NCI-H187 treated with DMSO at 0.1 percent for 48 hours (cell line): ENCODE measurements around the gene ENTPD1.
"Not testable (repeated sequence)": the region's sequence is repeated elsewhere in the genome, so short reads cannot be mapped to it uniquely, and the experiment has no call there.

Experiments
- DNase-seq: peaks from one replicate; lab custom pipeline; 2025; lab: John Stamatoyannopoulos, UW

The ENTPD1 gene

DNA sequence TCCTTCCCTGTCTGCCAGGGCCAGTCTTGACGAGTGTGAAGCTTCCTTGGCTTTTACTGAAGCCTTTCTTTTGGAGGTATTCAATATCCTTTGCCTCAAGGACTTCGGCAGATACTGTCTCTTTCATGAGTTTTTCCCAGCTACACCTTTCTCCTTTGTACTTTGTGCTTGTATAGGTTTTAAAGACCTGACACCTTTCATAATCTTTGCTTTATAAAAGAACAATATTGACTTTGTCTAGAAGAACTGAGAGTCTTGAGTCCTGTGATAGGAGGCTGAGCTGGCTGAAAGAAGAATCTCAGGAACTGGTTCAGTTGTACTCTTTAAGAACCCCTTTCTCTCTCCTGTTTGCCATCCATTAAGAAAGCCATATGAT, 110.5 kb downstream of the ENTPD1 start:
- DNase-seq: no peak

DNA sequence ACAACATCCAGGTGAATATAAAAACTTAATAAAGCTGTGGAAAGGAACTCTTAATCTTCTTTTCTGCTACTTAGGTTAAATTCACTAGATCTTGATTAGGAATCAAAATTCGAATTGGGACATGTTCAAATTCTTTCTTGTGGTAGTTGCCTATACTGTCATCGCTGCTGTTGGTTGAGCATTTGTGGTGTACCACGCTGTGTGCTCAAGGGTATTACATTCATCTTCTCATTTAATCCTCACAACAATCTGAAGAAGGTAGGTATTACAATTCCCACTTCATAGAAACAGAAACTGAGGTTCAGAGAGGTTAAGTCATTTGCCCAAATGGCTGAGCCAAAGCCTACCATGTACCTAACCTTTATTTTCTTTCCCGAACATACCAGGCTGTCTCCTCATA, 111.9 kb downstream of the ENTPD1 start:
- DNase-seq: no peak

DNA sequence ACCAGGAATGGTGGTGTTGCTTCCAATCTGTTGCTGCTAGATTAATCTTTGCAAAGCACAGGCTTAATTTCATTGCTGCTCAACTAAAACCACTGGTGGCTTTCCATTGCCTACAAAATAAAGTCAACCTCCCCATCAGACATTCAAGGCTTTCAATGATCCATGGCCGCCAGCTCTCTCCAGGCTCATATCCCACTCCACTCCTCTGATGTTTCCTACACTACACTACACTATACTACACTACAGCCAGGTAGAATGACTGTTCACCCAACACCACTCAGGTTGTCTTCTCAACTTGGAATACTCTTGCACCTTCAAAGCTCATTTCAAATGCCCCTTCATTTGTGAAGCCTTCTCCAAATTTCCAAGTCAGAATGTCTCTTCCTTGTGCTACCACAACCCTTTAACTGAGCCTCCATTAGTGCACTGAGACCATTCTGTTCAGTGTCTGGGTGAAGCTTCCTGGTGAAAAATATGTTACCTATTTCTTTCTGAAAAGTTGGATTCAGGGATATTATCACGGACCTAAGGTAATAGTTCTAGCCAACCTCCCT, 116.3 kb downstream of the ENTPD1 start:
- DNase-seq: no peak

DNA sequence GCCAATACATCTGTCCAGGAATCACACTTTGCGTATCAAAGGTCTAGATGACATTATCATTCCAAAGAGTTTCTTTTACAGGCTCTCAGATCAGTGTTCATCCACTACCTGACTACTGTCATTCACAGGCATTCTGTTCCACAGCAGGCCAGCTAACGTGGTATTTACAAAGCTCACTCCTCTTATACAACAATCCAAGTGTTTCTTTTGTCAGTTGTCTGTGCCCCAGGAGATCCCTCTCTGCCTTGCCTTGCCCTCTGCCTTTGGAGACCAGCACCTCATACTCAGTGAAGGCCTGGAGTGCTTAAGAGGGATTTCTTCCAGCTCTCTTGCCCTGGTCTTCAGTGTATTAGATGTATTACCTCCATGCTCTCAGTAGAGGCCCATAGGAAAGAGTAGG, 117.2 kb downstream of the ENTPD1 start:
- DNase-seq: no peak

DNA sequence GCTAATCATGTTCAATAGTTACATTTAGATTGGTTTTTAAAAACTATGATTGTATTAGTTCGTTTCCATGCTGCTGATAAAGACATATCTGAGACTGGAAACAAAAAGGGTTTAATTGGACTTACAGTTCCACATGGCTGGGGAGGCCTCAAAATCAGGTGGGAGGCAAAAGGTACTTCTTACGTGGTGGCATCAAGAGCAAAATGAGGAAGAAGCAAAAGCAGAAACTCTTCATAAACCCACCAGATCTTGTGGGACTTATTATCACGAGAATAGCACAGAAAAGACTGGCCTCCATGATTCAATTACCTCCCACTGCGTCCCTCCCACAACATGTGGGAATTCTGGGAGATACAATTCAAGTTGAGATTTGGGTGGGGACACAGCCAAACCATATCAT, 117.7 kb downstream of the ENTPD1 start:
- no peak for DNase-seq

DNA sequence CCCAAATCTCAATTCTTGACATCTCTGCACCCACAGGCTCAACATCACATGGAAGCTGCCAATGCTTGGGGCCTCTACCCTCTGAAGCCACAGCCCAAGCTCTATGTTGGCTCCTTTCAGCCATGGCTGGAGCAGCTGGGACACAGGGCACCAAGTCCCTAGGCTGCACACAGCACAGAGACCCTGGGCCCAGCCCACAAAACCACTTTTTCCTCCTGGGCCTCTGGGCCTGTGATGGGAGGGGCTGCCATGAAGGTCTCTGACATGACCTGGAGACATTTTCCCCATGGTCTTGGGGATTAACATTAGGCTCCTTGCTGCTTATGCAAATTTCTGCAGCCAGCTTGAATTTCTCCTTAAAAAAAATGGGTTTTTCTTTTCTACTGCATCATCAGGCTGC, 118.8 kb downstream of the ENTPD1 start:
- DNase-seq: not testable (repeated sequence)

DNA sequence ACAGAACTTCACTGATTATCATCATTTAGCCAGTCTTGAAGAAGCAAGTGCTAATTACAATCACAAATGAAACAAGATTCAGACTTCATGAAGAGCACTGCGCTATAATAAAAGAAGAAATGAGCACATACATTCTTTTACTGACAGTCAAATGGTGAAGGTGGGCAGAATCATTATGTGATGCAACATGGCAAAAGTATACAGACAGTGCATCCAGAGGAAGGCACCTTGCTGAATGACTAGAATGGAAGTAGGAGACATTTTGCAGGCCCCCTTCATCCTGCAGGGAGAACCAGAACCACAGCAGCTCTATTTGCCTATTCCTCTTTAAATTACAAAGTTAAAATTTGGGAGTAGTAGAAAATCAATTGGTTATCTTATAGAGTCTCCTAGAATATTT, 120.8 kb downstream of the ENTPD1 start:
- DNase-seq: no peak

DNA sequence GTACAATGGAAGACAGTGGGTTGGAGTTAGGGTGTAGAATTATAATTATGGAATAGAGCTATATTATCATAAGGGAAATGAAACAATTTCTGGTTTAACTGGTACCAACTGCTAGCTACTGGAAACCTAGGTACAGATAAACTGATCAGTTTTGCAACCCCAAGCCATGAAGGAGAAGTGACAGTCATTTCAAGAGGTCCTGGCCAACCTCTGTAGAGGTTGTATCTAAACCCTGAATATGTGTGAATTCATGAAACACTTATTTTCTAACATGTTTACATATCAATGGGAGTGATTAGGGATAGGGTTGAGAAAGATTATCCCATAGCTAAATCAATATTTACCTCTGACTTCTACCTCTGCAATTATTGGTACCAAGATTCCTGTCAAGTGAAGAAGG, 121.9 kb downstream of the ENTPD1 start:
- no peak for DNase-seq

DNA sequence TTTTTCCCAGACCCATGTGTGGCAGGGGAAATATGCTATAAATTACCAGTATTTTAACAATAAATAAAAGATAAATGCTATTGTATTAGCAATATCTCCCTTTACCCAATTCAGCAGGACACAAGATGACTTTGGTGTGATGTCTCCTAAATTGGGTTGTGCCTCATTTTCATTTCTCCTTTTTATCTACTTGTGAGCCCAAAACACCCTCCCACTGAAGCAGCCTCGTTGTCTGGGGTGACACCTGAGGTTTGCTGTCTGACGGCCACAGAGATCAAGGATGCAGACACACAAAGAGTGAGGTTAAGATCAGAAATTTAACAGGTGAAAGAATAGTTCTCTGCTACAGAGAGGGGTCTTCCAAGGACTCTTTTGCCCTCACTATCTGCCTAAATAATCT, 124.7 kb downstream of the ENTPD1 start:
- no peak for DNase-seq

DNA sequence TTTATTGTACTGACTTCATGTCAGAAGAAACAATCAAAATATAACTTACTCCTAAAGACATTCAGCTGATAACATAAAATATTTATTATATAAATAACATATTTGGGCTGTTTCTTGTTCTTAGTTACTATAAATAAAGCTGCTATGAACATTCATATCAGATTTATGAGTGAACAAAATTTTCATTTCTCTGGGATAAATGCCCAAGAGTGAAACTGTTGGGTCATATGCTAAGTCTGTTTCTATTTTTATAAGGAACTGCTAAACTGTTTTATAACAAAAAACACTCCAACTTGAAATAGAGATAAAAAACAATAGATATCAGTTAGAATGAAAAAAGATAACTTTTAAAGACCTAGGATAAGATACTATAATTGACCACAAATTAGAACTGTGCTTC, 125.4 kb downstream of the ENTPD1 start:
- DNase-seq: no peak

DNA sequence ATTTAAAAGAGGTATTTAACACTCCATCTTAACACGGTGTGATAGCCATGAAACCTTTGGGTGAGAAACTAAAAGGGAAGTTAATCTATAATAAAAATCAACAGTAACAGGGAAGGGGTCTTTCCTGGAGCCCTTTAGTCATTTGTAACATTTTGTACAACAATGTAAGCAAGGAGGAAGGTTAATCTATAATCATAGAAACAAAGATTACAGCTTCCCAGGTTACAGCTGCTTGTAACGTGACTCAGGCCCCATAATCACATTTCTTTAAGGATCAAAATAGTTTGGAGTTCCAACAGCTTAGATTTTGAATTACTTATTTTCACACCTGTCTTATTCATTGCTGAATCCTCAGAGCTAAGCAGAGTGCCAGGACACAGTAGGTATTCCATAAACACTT, 133.9 kb downstream of the ENTPD1 start:
- no peak for DNase-seq

DNA sequence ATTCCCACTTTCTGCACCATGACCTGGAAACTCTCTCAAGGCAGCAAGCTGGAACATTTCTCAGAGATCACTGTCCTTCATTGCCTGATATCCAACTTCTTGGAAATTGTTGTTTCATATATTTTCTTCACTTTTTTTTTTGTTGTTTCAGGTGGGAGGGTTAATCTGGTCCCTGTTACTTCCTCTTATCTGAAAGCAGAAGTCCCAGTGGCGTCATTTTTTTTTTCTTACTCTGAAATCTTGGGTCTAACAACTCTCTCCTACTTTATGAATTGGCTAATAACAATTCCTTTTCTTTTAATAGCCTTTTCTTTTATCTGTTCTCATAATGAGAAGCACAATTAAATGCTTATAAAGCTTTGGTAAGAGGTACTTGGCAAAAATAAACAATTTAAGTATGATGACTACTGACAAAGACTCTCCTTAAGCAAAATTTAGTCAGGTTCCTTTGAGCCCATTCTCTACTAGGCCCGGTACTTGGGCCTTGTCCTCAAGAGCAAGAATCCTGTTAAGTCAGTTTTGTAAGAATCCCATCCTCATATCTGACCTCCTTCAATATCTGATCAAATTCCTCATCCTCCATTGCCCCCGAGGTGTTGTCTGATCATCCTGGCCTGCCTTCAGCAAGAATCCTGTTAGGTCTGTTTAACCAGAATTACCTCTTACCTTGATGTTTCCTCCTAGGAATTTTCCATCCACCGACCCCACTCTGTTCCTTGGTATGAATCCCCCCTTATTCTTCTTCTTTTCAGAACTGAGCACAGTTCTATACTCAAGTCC, 140.3 kb downstream of the ENTPD1 start:
- no peak for DNase-seq

DNA sequence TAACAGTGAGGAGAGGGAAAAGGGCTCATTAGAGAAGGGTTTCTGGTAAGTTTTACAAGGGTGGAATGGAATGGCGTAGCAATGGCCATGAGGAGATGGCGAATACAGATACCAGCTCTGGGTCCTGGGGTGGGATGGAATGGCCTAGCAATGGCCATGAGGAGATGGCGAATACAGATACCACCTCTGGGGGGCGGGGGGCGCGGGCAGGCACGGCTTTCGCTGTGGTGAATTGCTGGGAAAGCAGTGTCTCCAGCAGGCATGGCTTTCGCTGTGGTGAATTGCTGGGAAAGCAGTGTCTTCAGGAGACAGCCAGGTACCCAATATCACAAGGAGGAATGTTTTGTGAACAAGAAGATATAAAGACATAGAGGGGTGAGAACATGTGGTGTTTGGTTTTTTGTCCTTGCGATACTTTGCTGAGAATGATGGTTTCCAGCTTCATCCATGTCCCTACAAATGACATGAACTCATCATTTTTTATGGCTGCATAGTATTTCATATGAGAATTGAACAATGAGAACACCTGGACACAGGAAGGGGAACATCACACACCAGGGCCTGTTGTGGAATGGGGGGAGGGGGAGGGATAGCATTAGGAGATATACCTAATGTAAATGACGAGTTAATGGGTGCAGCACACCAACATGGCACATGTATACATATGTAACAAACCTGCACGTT, 150.1 kb downstream of the ENTPD1 start:
- not testable (repeated sequence) for DNase-seq

DNA sequence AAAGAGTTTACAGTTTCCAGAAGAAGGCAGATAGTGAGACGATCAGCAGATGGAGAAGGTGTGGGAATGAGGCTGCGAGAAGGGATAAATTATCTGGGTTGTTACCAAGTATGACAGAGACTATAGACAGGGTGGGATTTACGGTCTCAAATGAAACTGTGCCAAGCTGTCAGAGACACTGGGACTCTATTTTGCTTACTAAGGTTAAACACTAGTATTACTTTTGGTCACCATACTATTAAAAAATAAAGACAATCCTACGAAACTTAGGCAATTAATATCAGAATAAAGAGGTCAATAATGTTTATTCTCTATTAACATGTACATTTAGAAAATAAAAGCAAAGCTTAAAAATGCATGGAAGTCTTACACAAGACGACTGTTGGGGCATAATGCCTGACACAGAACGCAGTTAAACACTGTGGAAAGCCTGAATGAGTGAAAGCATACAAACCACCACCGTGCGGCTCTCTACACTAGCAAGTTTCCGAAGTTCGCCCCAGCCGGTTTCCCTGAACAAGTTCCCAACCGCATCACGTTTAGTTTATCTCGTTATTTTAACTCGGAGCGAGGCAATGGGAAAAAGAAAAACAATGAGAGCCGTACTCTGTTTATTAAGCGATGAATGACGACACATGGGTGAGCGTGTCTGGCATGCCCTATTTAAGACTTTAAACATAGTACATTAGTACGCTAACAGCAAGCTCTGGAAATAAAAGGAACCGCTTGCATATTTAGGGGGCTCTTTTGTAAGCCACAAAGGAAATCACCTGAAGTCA, 150.9 kb downstream of the ENTPD1 start:
- DNase-seq: no peak

DNA sequence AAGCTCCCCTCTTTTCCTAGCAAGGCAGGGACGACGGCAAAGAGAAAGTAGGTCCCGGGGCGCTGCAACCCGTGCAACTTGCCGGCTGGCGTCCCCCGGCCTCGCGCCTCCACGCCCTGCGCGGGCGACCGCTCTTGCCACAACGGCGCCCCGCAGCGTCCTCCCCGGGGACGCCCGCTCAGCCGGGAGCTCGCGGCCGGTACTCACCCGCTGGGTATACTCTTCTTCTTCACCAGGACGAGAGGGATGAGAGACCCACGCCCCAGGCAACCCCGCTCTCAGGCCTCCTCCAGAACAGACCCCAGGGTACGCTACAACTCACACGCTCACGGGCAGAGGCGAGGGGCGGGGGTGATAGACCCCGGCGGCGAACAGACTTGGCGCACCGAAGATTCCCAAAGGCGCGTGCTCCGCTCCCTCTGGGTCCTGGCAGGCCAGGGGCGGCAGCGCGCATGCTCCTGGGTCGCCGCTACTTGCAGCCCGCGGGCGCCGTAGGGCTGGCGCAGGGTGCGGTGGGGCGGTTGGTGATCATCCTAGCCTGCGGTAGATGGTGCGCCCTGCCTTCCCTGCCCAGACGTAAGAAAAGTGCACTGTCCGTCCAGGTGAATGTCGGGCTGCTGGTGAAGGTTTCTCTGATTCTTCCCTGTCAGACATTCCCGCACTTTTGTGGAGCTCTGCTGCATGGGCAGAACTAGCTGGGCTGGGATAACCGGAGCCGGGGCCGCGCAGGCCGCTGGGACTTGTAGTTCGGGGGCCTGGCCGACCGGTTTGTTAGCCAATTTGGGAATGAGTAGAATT, 151.7 kb downstream of the ENTPD1 start, which contains the start of gene CC2D2B:
Gene CC2D2B, plus strand, starts transcription at position 520 of the 798 bp plus-strand sequence. CDS start 3,349 bp downstream, outside the sequence.
- no peak for DNase-seq

DNA sequence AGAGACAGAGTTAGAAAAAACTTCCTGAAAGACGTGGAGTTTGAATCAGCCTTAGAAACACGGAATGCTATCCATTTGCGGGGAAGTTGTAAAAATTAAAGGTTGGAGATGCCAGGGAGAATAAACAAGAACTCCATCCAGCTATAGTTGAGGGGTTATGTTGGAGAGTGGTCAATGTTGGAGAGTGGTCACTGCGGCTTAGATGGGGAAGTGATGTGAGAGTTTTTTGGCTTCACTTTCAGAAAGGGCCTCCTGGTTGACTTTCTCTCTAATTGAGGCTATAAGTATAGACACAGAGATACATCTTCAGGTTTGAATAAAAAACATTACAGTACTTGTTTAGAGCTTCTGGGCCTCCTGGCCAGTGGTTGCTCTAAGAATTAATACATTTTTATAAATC, 152.5 kb downstream of the ENTPD1 start:
- DNase-seq: no peak

DNA sequence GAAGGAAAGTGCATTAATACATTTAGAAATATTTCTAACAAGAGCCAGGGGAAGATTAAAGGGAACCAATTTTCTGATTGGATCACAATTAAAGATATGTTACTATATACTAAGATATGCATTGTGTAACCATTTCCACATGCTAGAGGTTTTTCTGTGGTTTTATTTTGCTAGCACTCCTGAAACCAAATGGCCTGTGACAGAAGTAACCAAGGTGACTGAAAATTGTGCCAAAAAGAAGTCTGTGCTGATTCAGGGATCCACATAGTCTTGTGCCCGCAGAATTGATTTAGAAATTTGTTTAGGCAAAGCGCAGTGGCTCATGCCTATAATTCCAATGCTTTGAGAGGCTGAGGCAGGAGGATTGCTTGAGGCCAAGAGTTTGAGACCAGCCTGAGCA, 153.6 kb downstream of the ENTPD1 start:
- DNase-seq: no peak

DNA sequence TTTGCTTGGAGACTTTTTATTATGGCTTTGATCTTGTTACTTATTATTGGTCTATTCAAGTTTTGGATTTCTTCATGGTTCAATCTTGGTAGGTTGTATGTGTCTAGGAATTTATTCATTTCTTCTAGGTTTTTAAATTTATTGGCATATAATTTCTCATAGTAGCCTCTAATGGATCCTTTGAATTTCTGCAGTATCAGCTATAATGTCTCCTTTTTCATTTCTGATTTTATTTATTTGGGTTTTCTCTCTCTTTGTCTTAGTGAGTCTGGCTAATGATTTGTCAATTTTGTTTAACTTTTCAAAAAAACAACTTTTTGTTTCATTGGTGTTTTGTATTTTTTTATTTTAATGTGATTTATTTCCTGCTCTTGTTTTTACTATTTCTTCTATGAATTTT, 160.1 kb downstream of the ENTPD1 start:
- not testable (repeated sequence) for DNase-seq
